GM19467 (cell line): ENCODE data around the gene NAA10.

ENCODE experiments used
- ATAC-seq: cut with Tn5 transposase; IDR thresholded peaks from one replicate; pipeline ENCODE4 v1.9.1; 2021; ENCODE audit warnings: mild to moderate bottlenecking, moderate library complexity; ENCODE audit not compliant: unreplicated experiment

NAA10 gene

GRCh38 chrX:153911798-153912197, 23.0 kb downstream of the NAA10 start:
- no peak for ATAC-seq

GRCh38 chrX:153910446-153910845, 24.4 kb downstream of the NAA10 start:
- ATAC-seq: no peak

- ATAC-seq: no peak
Observed at GRCh38 chrX:153909980-153910360, 24.9 kb downstream of the NAA10 start.

- ATAC-seq: no peak
Observed at GRCh38 chrX:153909024-153909979, 25.5 kb downstream of the NAA10 start.

- ATAC-seq: no peak
Observed at GRCh38 chrX:153908219-153908860, 26.5 kb downstream of the NAA10 start.

- ATAC-seq: no peak
Observed at GRCh38 chrX:153907456-153907855, 27.4 kb downstream of the NAA10 start.

- ATAC-seq: no peak
Observed at GRCh38 chrX:153906126-153906917, 28.5 kb downstream of the NAA10 start.

GRCh38 chrX:153905481-153906095, 29.2 kb downstream of the NAA10 start:
- ATAC-seq: no peak

GRCh38 chrX:153903991-153904957, 30.6 kb downstream of the NAA10 start, which contains the start of gene AVPR2:
Gene AVPR2 (plus strand): TSS chrX:153904673. CDS start chrX:153905146, 473 bp downstream.
- no peak for ATAC-seq

- ATAC-seq: no peak
Observed at GRCh38 chrX:153903238-153903980, 31.4 kb downstream of the NAA10 start.

- ATAC-seq: no peak
Observed at GRCh38 chrX:153902385-153902784, 32.5 kb downstream of the NAA10 start.

GRCh38 chrX:153901753-153902140, 33.1 kb downstream of the NAA10 start:
- ATAC-seq: no peak

- ATAC-seq: no peak
Observed at GRCh38 chrX:153900831-153901752, 33.7 kb downstream of the NAA10 start.

- ATAC-seq: no peak
Observed at GRCh38 chrX:153897899-153898298, 36.9 kb downstream of the NAA10 start.

GRCh38 chrX:153889123-153889522, 45.7 kb downstream of the NAA10 start:
- no peak for ATAC-seq

- no peak for ATAC-seq
Observed at GRCh38 chrX:153888344-153888743, 46.5 kb downstream of the NAA10 start.

- no peak for ATAC-seq
Observed at GRCh38 chrX:153887385-153887784, 47.5 kb downstream of the NAA10 start.

GRCh38 chrX:153886915-153887314, 47.9 kb downstream of the NAA10 start:
- ATAC-seq: no peak
